ENCODE data around the gene PMEPA1. TPM values are rescaled to one million over a fixed set of nuclear protein-coding genes. Genes with fewer than 3 reads are reported as not detected.

The PMEPA1 gene
- total RNA-seq, 2 experiments from 2014 or later: 15.7 to 18.0 TPM

GRCh38 chr20:57743450-57744095 is 33.8 kb upstream of the PMEPA1 start:
- H3K27ac ChIP-seq (ENCODE audit: low read depth in 1 of 2, low read length in 2 of 2): no peak overlapping the region
- H3K9me3 Mint-ChIP-seq: no peaks in the 10 kb centered on the region
- DNase-seq: no peak
- TF ChIP-seq, protein P1, sequence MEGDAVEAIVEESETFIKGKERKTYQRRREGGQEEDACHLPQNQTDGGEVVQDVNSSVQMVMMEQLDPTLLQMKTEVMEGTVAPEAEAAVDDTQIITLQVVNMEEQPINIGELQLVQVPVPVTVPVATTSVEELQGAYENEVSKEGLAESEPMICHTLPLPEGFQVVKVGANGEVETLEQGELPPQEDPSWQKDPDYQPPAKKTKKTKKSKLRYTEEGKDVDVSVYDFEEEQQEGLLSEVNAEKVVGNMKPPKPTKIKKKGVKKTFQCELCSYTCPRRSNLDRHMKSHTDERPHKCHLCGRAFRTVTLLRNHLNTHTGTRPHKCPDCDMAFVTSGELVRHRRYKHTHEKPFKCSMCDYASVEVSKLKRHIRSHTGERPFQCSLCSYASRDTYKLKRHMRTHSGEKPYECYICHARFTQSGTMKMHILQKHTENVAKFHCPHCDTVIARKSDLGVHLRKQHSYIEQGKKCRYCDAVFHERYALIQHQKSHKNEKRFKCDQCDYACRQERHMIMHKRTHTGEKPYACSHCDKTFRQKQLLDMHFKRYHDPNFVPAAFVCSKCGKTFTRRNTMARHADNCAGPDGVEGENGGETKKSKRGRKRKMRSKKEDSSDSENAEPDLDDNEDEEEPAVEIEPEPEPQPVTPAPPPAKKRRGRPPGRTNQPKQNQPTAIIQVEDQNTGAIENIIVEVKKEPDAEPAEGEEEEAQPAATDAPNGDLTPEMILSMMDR (IDR thresholded peaks at IDR 0.05): no peak
- no peak overlapping the region for H3K27ac Mint-ChIP-seq
- POLR2A ChIA-PET: no interaction called here
- peaks cover 3% of the 10 kb centered on the region for H3K4me1 ChIP-seq (ENCODE audit: insufficient read depth, low read length)
- no peaks in the 10 kb centered on the region for H3K36me3 ChIP-seq (ENCODE audit: insufficient read depth, low read length)
- peaks cover 9% of the 10 kb centered on the region for H3K27me3 Mint-ChIP-seq
- H3K27me3 ChIP-seq (ENCODE audit: control insufficient read depth in 1 of 2, insufficient read depth in 2 of 2, low read length in 2 of 2): peaks cover 4 to 8% of the 10 kb centered on the region in 2 experiments
- peaks cover 0 to under 1% of the 10 kb centered on the region in 2 experiments for H3K9me3 ChIP-seq (ENCODE audit: control insufficient read depth in 1 of 2, insufficient read depth in 1 of 2, low read length in 2 of 2)
- no peak for ATAC-seq (ENCODE audit: poor library complexity)
- H3K4me3 Mint-ChIP-seq: no peak overlapping the region
- CTCF ChIA-PET: no interaction called here
- H3K4me1 Mint-ChIP-seq (ENCODE audit: low read depth): peaks cover 4% of the 10 kb centered on the region
- no peaks in the 10 kb centered on the region for H3K36me3 Mint-ChIP-seq (ENCODE audit: low read depth)
- H3K4me3 ChIP-seq (ENCODE audit: low read length): no peak overlapping the region
- intact Hi-C loops (cut with DNase I, micrococcal nuclease): no loop called here

DNA sequence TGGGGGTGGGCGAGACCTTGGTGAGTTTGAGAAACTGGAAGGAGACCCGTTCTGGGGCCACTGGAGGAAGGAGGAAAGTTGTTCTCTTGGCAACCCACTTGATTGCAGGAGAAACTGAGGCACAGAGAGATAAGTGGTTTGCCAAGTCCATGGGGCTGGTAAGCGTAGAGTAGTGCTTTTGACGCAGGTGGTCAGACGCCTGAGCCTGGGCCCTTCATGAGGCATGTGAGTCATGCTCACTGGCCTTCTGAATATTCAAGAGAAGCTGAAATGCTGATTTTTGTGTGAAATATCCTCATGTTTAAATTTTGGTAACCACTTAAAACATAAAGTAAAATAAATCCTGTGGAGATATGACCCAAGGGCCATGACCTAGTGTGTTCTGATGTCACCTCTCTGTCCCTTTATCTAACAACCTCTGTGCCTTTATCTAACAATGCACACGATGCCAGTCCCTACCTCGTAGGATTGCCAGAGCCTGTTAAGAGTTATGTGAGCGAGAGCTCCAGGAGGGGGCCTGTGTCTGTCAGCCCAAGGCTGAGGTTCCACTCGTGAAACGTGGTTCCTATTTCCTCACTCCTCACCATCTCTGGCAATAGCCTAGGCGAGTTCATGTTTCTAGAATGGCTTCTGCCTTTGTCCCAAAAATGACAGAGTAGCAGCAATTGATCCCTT is 32.8 kb upstream of the PMEPA1 start:
- ATAC-seq (ENCODE audit: poor library complexity): no peak
- H3K27me3 Mint-ChIP-seq: peaks cover 3% of the 10 kb centered on the region

GRCh38 chr20:57738484-57738883 is 28.7 kb upstream of the PMEPA1 start:
- ChIA-PET CTCF (no interaction called here), POLR2A (no interaction called here)
- no peak overlapping the region for H3K27ac ChIP-seq (ENCODE audit: low read depth in 1 of 2, low read length in 2 of 2)
- ATAC-seq (ENCODE audit: poor library complexity): no peak
- no peak overlapping the region for H3K4me3 ChIP-seq (ENCODE audit: low read length)
- intact Hi-C loops (cut with DNase I, micrococcal nuclease): no loop called here
- Mint-ChIP-seq H3K27ac (no peak overlapping the region), H3K4me3 (no peak overlapping the region), H3K27me3 (peaks cover 14% of the 10 kb centered on the region), H3K9me3 (no peaks in the 10 kb centered on the region), H3K36me3 (ENCODE audit: low read depth) (no peaks in the 10 kb centered on the region), H3K4me1 (ENCODE audit: low read depth) (no peaks in the 10 kb centered on the region)
- H3K4me1 ChIP-seq (ENCODE audit: insufficient read depth, low read length): no peaks in the 10 kb centered on the region
- no peaks in the 10 kb centered on the region for H3K9me3 ChIP-seq (ENCODE audit: control insufficient read depth in 1 of 2, insufficient read depth in 1 of 2, low read length in 2 of 2)
- no peaks in the 10 kb centered on the region for H3K36me3 ChIP-seq (ENCODE audit: insufficient read depth, low read length)
- no peak for DNase-seq
- peaks cover 3 to 5% of the 10 kb centered on the region in 2 experiments for H3K27me3 ChIP-seq (ENCODE audit: control insufficient read depth in 1 of 2, insufficient read depth in 2 of 2, low read length in 2 of 2)
- TF ChIP-seq, protein P1 (IDR thresholded peaks at IDR 0.05): no peak

More for the DNA sequence above, 32.8 kb upstream of the PMEPA1 start:
- intact Hi-C loops (cut with DNase I, micrococcal nuclease): no loop called here
- ChIA-PET POLR2A (interaction anchor here (0.6 kb wide), 1 partner anchor 335 kb away, joined by 3 read pairs; no protein-coding TSS in a partner anchor), CTCF (interaction anchor here (0.9 kb wide), 1 partner anchor 16 kb away, joined by 3 read pairs; no protein-coding TSS in a partner anchor)
- Histone ChIP-seq H3K9me3 (ENCODE audit: control insufficient read depth in 1 of 2, insufficient read depth in 1 of 2, low read length in 2 of 2) (no peaks in the 10 kb centered on the region), H3K27me3 (ENCODE audit: control insufficient read depth in 1 of 2, insufficient read depth in 2 of 2, low read length in 2 of 2) (peaks cover under 1 to 8% of the 10 kb centered on the region in 2 experiments), H3K36me3 (ENCODE audit: insufficient read depth, low read length) (no peaks in the 10 kb centered on the region), H3K4me1 (ENCODE audit: insufficient read depth, low read length) (no peaks in the 10 kb centered on the region), H3K4me3 (ENCODE audit: low read length) (no peak overlapping the region), H3K27ac (ENCODE audit: low read depth in 1 of 2, low read length in 2 of 2) (no peak overlapping the region)
- Mint-ChIP-seq H3K4me3 (no peak overlapping the region), H3K9me3 (no peaks in the 10 kb centered on the region), H3K36me3 (ENCODE audit: low read depth) (no peaks in the 10 kb centered on the region), H3K27ac (no peak overlapping the region), H3K4me1 (ENCODE audit: low read depth) (no peaks in the 10 kb centered on the region)
- DNase-seq: no peak
- TF ChIP-seq, protein P1 (IDR thresholded peaks at IDR 0.05): no peak

Data from CD4-positive, alpha-beta T cell (primary cell).